B cell (primary cell): ENCODE results near the gene GBP5.

Experiments used
- CTCF ChIP-seq: fragments of 200-600 bp; IDR thresholded peaks from one replicate; pipeline ENCODE4 v1.8.0; 2022; ENCODE audit warnings: antibody characterized with exemption, mild to moderate bottlenecking
- EZH2 ChIP-seq: IDR thresholded peaks from 2 replicates; pipeline ENCODE4 v1.6.1; 2012; ENCODE audit warnings: borderline replicate concordance, low read depth, mild to moderate bottlenecking, moderate library complexity, low read length; ENCODE audit not compliant: insufficient read depth, poor library complexity, severe bottlenecking

- TF ChIP-seq CTCF (no peak), EZH2 (no peak)
Observed at GRCh38 chr1:89322402-89322801, 49.7 kb upstream of the GBP5 start.
